ENCODE data around the gene DMD.
"Not testable (repeated sequence)": the region's sequence is repeated elsewhere in the genome, so short reads cannot be mapped to it uniquely, and the experiment has no call there.

DMD gene

GRCh38 chrX:31423609-31424189 lies 1787.7 kb downstream of the DMD start:
- no peak for DNase-seq (ENCODE audit: low read depth)

GRCh38 chrX:31421441-31421840 lies 1789.9 kb downstream of the DMD start:
- DNase-seq (ENCODE audit: low read depth) = no peak

- DNase-seq (ENCODE audit: low read depth) = no peak
These were observed 1790.6 kb downstream of the DMD start for GRCh38 chrX:31420711-31421151.

- no peak for DNase-seq (ENCODE audit: low read depth)
These were observed 1791.0 kb downstream of the DMD start for GRCh38 chrX:31420302-31420701.

- DNase-seq (ENCODE audit: low read depth) = no peak
These were observed 1814.2 kb downstream of the DMD start for GRCh38 chrX:31397119-31397518.

- no peak for DNase-seq (ENCODE audit: low read depth)
These were observed 1818.8 kb downstream of the DMD start for GRCh38 chrX:31392513-31392912.

GRCh38 chrX:31388946-31389345 lies 1822.4 kb downstream of the DMD start:
- no peak for DNase-seq (ENCODE audit: low read depth)

- DNase-seq (ENCODE audit: low read depth) = no peak
These were observed 1826.9 kb downstream of the DMD start for GRCh38 chrX:31384471-31384870.

GRCh38 chrX:31383991-31384390 lies 1827.4 kb downstream of the DMD start:
- DNase-seq (ENCODE audit: low read depth) = no peak

- not testable (repeated sequence) for DNase-seq (ENCODE audit: low read depth)
These were observed 1832.4 kb downstream of the DMD start for GRCh38 chrX:31378973-31379372.

GRCh38 chrX:31377821-31378220 lies 1833.5 kb downstream of the DMD start:
- DNase-seq (ENCODE audit: low read depth) = not testable (repeated sequence)

GRCh38 chrX:31376408-31377022 lies 1834.8 kb downstream of the DMD start:
- DNase-seq (ENCODE audit: low read depth) = no peak

GRCh38 chrX:31374786-31375185 lies 1836.6 kb downstream of the DMD start:
- DNase-seq (ENCODE audit: low read depth) = no peak

GRCh38 chrX:31371956-31372355 lies 1839.4 kb downstream of the DMD start:
- no peak for DNase-seq (ENCODE audit: low read depth)

- DNase-seq (ENCODE audit: low read depth) = no peak
These were observed 1843.5 kb downstream of the DMD start for GRCh38 chrX:31367816-31368215.

- no peak for DNase-seq (ENCODE audit: low read depth)
These were observed 1845.3 kb downstream of the DMD start for GRCh38 chrX:31366041-31366440.

- DNase-seq (ENCODE audit: low read depth) = no peak
These were observed 1854.8 kb downstream of the DMD start for GRCh38 chrX:31356275-31357212.

GRCh38 chrX:31355206-31355955 lies 1856.0 kb downstream of the DMD start:
- no peak for DNase-seq (ENCODE audit: low read depth)

- DNase-seq (ENCODE audit: low read depth) = no peak
These were observed 1858.3 kb downstream of the DMD start for GRCh38 chrX:31353095-31353494.

GRCh38 chrX:31350808-31351074 lies 1860.6 kb downstream of the DMD start:
- DNase-seq (ENCODE audit: low read depth) = no peak

GRCh38 chrX:31349515-31349914 lies 1861.8 kb downstream of the DMD start:
- DNase-seq (ENCODE audit: low read depth) = no peak

- no peak for DNase-seq (ENCODE audit: low read depth)
These were observed 1870.8 kb downstream of the DMD start for GRCh38 chrX:31340587-31340986.

GRCh38 chrX:31338991-31339350 lies 1872.4 kb downstream of the DMD start:
- no peak for DNase-seq (ENCODE audit: low read depth)

Data from stimulated activated CD8-positive, alpha-beta memory T cell treated with anti-CD3 and anti-CD28 coated beads, Interleukin-12 subunit alpha, Interleukin-12 subunit beta, amount 100 ng/mL, for 4 hours (primary cell).